Upper lobe of left lung (tissue), 6 donors: ENCODE results near the gene ZSCAN9. TPM values are rescaled to one million over a fixed set of nuclear protein-coding genes. Genes with fewer than 3 reads are reported as not detected.

ENCODE experiments used
- ATAC-seq, 2 donors: fragments of 200-7000 bp; cut with Tn5 transposase; one replicate each; pipeline ENCODE4 v1.9.1; 2022; ENCODE audit warnings: mild to moderate bottlenecking in 2 of 2, moderate library complexity in 2 of 2; ENCODE audit not compliant: low FRiP score in 2 of 2
- DNase-seq, 2 donors: peaks; one replicate each; pipeline ENCODE4 v3.0.0-alpha.2; 2019 to 2020
- H3K27ac ChIP-seq, 4 donors: fragments of 200-600 bp; sonication (generic); one replicate each; pipeline ENCODE4 v1.5.1; 2016 to 2019
- H3K27me3 ChIP-seq, 4 donors: fragments of 200-600 bp; sonication (generic); one replicate each; pipeline ENCODE4 v1.5.1; 2017 to 2019
- H3K36me3 ChIP-seq, 4 donors: fragments of 200-600 bp; sonication (generic); one replicate each; pipeline ENCODE4 v1.5.1; 2016 to 2019
- H3K4me1 ChIP-seq, 4 donors: fragments of 200-600 bp; sonication (generic); one replicate each; pipeline ENCODE4 v1.5.1; 2018 to 2019
- H3K4me3 ChIP-seq, 4 donors: fragments of 200-600 bp; sonication (generic); one replicate each; pipeline ENCODE4 v1.5.1; 2017 to 2019; ENCODE audit warnings: mild to moderate bottlenecking in 2 of 4, moderate library complexity in 1 of 4
- H3K9me3 ChIP-seq, 4 donors: fragments of 200-600 bp; sonication (generic); one replicate each; pipeline ENCODE4 v1.5.1; 2018 to 2019
- CTCF ChIP-seq, 6 experiments: fragments of 450-650 bp in 4 of 6; fragments of 200-600 bp in 2 of 6; sonication (generic) in 2 of 6; IDR thresholded peaks; one replicate each; pipeline ENCODE4 v1.5.1; 2016 to 2019; ENCODE audit warnings: antibody characterized with exemption in 6 of 6
- EP300 ChIP-seq, 4 donors: sonication (generic); formaldehyde crosslinking; IDR thresholded peaks; one replicate each; pipeline ENCODE4 v1.5.1; 2017; ENCODE audit warnings: antibody characterized with exemption in 4 of 4, control low read depth in 2 of 4
- POLR2A ChIP-seq, 4 donors: fragments of 450-650 bp; IDR thresholded peaks; one replicate each; pipeline ENCODE4 v1.5.1; 2016 to 2017; ENCODE audit warnings: antibody characterized with exemption in 4 of 4, mild to moderate bottlenecking in 2 of 4
- POLR2AphosphoS5 ChIP-seq, 2 donors: sonication (generic); formaldehyde crosslinking; IDR thresholded peaks; one replicate each; pipeline ENCODE4 v1.5.1; 2017; ENCODE audit warnings: antibody characterized with exemption in 2 of 2
- WGBS, 2 donors: methylation state at CpG; one replicate each; pipeline ENCODE4 v1.1.5; 2017 to 2018; 5-methylcytosine and 5-hydroxymethylcytosine counted together
- total RNA-seq, 6 donors: library from RNA; depleted of rRNA in 4 of 6; stranded (reverse); fragments of >200 nt in 4 of 6; gene quantifications; one replicate each; pipeline versions ENCODE4 v1.1.0 to v1.2.1, GENCODE V29; 2016 to 2021
- donor health status: DM: no; HTN: no; CAD: no; lungs with moderate emphysema.
- donor health status: DM: no; HTN: yes; CAD: no; lungs with severe emphysema.

The ZSCAN9 gene
- total RNA-seq, 6 donors from 2014 or later, result 5.4 to 36.7 (median 12.4) TPM

- ATAC-seq (peak; percentile 95 to 98), DNase-seq (peak; percentile 74 to 91)
- peaks cover 6 to 26% (median 14%) of the 10 kb centered on the region in 4 donors for H3K4me1 ChIP-seq
- peak within 1 kb of the TSS; percentile 52 to 79 (median 75) for H3K4me3 ChIP-seq
- 2% methylated on average over 20 to 32 of the region's 32 CpGs for WGBS, 2 donors
- TF ChIP-seq EP300 (IDR thresholded peaks at IDR 0.05), result no peak
- peak in 3 of 4 donors; percentile 36 to 71 (median 57) for TF ChIP-seq POLR2A (IDR thresholded peaks at IDR 0.05)
- TF ChIP-seq POLR2AphosphoS5 (IDR thresholded peaks at IDR 0.05), result peak; percentile 56 to 75
- peak in 1 of 6 experiments; percentile 8 for TF ChIP-seq CTCF (IDR thresholded peaks at IDR 0.05)
- peak within 1 kb of the TSS; percentile 63 to 86 (median 83) for H3K27ac ChIP-seq
- H3K9me3 ChIP-seq, result no peaks in the 10 kb centered on the region
- H3K36me3 ChIP-seq, result peaks cover 0 to 5% (median 4%) of the 10 kb centered on the region in 4 donors
- H3K27me3 ChIP-seq, result no peaks in the 10 kb centered on the region
Observed at GRCh38 chr6:28266962-28267694, 42.1 kb downstream of the ZSCAN9 start, which contains the start of gene ZSCAN26. Gene ZSCAN26, plus strand, starts transcription at chr6:28267143. Its CDS starts 4,777 bp downstream, at chr6:28271920.

DNA sequence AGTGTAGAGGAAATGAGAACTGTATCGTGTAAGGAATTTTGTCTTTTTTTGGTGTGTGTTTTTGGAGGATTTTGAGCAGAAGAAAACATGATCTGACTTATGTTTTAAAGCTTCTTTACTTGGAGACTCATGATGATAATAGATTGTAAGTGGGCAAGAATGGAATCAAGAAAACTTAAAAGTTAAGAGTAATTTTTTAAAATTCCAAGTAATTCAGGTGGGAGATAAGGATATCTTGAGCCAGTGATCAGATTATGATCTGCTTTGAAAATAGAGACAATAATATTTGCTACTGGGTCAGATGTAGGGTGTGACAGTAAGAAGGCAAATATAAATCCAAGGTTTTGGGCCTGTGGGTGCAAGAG lies 42.6 kb downstream of the ZSCAN9 start:
- H3K9me3 ChIP-seq, result no peaks in the 10 kb centered on the region
- peak overlapping the region; percentile 52 to 79 (median 75) for H3K4me3 ChIP-seq
- TF ChIP-seq POLR2AphosphoS5 (IDR thresholded peaks at IDR 0.05), result no peak
- no peak for TF ChIP-seq CTCF (IDR thresholded peaks at IDR 0.05)
- no peak for TF ChIP-seq EP300 (IDR thresholded peaks at IDR 0.05)
- TF ChIP-seq POLR2A (IDR thresholded peaks at IDR 0.05), result no peak
- DNase-seq (no peak), ATAC-seq (no peak)
- H3K36me3 ChIP-seq, result peaks cover 0 to 10% (median 10%) of the 10 kb centered on the region in 4 donors
- peak overlapping the region; percentile 63 to 86 (median 83) for H3K27ac ChIP-seq
- 0 to 4% methylated on average over 1 of the region's 1 CpG for WGBS, 2 donors
- H3K4me1 ChIP-seq, result peaks cover 6 to 26% (median 14%) of the 10 kb centered on the region in 4 donors
- no peaks in the 10 kb centered on the region for H3K27me3 ChIP-seq

DNA sequence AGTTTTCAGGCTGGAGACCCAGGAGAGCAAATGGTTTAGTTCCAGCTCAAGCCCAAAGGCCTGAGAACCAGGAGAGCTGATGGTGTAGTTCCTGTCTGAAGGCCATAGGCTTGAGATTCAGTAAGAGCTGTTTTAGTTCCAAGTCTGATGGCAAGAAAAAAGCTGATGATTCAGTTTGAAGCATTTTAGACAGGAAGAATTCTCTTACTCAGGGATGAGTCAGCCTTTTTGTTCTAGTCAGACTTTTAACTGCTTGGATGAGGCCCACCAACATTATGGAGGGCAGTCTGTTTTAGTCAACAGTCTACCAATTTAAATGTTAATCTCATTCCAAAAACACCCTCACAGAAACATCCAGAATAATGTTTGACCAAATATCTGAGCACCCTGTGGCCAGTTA lies 44.4 kb downstream of the ZSCAN9 start:
- Histone ChIP-seq H3K27me3 (no peaks in the 10 kb centered on the region), H3K27ac (peak overlapping the region in 1 of 4 donors; percentile 4), H3K4me1 (peaks cover 6 to 26% (median 14%) of the 10 kb centered on the region in 4 donors), H3K4me3 (no peak overlapping the region), H3K36me3 (peaks cover 0 to 28% (median 19%) of the 10 kb centered on the region in 4 donors), H3K9me3 (no peaks in the 10 kb centered on the region)
- TF ChIP-seq POLR2AphosphoS5 (IDR thresholded peaks at IDR 0.05) (no peak), CTCF (IDR thresholded peaks at IDR 0.05) (no peak), EP300 (IDR thresholded peaks at IDR 0.05) (no peak), POLR2A (IDR thresholded peaks at IDR 0.05) (no peak)
- ATAC-seq, result no peak
- DNase-seq, result no peak

DNA sequence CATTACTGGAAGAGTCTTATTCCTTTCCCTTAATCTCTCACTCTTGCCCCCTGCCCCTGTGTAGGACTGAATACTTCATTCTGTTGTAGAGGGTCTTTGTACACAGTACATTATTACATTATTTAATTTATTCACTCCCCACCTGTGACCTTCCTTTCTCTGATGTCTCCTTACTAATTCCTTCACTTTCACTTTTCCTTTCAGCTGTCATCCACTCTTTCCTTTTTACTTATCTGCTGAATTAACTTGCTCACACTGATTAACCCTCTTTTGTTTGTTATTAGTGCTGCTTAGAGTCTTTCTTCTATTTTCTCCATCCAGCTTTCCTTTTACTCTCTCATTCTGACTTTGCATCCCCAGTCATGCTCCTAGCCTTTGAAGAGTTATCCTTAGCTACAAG lies 49.8 kb downstream of the ZSCAN9 start:
- Histone ChIP-seq H3K36me3 (peaks cover 6 to 54% (median 39%) of the 10 kb centered on the region in 4 donors), H3K4me1 (no peaks in the 10 kb centered on the region)
- no peak for TF ChIP-seq EP300 (IDR thresholded peaks at IDR 0.05)
- no peak for TF ChIP-seq CTCF (IDR thresholded peaks at IDR 0.05)
- no peak for TF ChIP-seq POLR2AphosphoS5 (IDR thresholded peaks at IDR 0.05)
- TF ChIP-seq POLR2A (IDR thresholded peaks at IDR 0.05), result no peak

More for the DNA sequence above, 49.8 kb downstream of the ZSCAN9 start:
- H3K9me3 ChIP-seq, result no peaks in the 10 kb centered on the region
- H3K4me3 ChIP-seq, result no peak overlapping the region
- DNase-seq (no peak), ATAC-seq (no peak)
- H3K27ac ChIP-seq, result no peak overlapping the region
- no peaks in the 10 kb centered on the region for H3K27me3 ChIP-seq
